ENCODE results near the gene RTN4R.

RTN4R gene

DNA sequence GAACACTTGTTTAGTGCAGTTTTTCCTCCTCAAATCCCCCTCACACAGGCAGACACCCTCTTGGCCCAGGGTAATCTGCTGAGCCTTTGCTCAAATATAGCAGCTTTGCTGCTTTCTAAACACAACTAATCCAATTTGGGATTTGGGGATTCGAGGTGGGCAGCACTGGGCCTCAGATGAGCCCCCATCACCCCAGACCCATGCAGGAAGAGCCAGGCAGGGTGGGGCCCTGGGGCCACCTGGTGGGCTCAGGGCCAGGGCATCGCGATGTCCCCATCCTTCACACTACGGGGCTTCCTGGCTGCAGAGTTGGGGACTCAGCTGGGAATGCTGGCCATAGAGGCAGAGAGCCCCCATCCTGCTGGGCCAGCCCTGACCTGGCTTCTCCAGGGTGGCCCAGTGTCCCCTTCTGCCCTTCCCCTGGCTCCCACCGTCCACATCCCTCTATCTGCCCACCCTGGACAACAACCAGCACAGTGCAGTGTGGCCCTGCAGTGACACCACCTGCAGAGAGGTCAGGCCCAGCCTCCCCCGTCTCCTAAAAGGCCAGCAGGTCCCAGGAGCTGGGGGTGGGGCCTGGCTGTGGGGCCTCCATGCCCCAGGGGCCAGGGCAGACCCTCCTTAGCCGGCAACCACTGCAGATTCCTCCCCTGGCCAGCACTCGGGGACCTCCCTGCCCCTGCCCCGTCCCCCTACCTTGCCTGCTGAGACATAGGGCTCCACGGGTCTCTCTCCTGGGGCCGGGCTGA is 60.7 kb downstream of the RTN4R start:
- no peak for TF ChIP-seq TAF1 (IDR thresholded peaks at IDR 0.05; ENCODE audit: borderline replicate concordance, insufficient read depth, low read length)
- TF ChIP-seq FOXP2 (optimal IDR thresholded peaks at IDR 0.05; ENCODE audit: borderline replicate concordance, extremely low read depth, extremely low read length, insufficient read depth), result no peak
- TF ChIP-seq SIN3A (IDR thresholded peaks at IDR 0.05; ENCODE audit: borderline replicate concordance, insufficient read depth, low read length), result no peak
- no peak for TF ChIP-seq POLR2AphosphoS5 (IDR thresholded peaks at IDR 0.05; ENCODE audit: low read depth, low read length)
- TF ChIP-seq, protein P1, sequence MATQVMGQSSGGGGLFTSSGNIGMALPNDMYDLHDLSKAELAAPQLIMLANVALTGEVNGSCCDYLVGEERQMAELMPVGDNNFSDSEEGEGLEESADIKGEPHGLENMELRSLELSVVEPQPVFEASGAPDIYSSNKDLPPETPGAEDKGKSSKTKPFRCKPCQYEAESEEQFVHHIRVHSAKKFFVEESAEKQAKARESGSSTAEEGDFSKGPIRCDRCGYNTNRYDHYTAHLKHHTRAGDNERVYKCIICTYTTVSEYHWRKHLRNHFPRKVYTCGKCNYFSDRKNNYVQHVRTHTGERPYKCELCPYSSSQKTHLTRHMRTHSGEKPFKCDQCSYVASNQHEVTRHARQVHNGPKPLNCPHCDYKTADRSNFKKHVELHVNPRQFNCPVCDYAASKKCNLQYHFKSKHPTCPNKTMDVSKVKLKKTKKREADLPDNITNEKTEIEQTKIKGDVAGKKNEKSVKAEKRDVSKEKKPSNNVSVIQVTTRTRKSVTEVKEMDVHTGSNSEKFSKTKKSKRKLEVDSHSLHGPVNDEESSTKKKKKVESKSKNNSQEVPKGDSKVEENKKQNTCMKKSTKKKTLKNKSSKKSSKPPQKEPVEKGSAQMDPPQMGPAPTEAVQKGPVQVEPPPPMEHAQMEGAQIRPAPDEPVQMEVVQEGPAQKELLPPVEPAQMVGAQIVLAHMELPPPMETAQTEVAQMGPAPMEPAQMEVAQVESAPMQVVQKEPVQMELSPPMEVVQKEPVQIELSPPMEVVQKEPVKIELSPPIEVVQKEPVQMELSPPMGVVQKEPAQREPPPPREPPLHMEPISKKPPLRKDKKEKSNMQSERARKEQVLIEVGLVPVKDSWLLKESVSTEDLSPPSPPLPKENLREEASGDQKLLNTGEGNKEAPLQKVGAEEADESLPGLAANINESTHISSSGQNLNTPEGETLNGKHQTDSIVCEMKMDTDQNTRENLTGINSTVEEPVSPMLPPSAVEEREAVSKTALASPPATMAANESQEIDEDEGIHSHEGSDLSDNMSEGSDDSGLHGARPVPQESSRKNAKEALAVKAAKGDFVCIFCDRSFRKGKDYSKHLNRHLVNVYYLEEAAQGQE (IDR thresholded peaks at IDR 0.05; ENCODE audit: insufficient read depth in 1 of 2, low read depth in 2 of 2, low read length in 2 of 2), result no peak

DNA sequence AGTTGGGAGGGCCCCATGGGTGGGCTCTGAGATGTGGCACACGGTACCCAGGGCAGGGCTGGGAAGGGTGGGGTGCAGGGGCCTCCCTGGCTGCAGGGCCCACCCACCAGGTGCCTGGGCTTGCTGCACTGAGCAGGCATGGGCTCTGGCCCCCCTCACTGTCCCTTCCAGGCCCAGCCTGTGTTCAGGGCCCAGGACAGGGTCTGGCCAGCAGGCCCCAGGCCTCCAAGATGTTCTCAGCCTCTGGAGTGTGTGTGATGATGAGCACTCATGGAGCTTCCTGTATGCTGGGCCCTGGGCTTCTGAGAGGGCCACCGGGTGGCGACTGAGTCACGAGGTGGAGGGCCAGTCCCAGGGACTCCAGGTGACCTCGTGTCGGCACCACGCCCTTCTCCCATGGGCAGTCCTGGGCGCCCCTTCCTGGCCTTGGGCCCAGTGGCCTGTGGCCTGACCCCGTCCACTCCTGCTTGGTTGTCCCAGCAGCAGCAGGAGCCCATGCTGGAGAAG is 61.4 kb downstream of the RTN4R start:
- TF ChIP-seq, protein P1 (IDR thresholded peaks at IDR 0.05; ENCODE audit: insufficient read depth in 1 of 2, low read depth in 2 of 2, low read length in 2 of 2), result no peak
- TF ChIP-seq TAF1 (IDR thresholded peaks at IDR 0.05; ENCODE audit: borderline replicate concordance, insufficient read depth, low read length) (no peak), SIN3A (IDR thresholded peaks at IDR 0.05; ENCODE audit: borderline replicate concordance, insufficient read depth, low read length) (no peak), POLR2AphosphoS5 (IDR thresholded peaks at IDR 0.05; ENCODE audit: low read depth, low read length) (no peak), FOXP2 (optimal IDR thresholded peaks at IDR 0.05; ENCODE audit: borderline replicate concordance, extremely low read depth, extremely low read length, insufficient read depth) (no peak)

DNA sequence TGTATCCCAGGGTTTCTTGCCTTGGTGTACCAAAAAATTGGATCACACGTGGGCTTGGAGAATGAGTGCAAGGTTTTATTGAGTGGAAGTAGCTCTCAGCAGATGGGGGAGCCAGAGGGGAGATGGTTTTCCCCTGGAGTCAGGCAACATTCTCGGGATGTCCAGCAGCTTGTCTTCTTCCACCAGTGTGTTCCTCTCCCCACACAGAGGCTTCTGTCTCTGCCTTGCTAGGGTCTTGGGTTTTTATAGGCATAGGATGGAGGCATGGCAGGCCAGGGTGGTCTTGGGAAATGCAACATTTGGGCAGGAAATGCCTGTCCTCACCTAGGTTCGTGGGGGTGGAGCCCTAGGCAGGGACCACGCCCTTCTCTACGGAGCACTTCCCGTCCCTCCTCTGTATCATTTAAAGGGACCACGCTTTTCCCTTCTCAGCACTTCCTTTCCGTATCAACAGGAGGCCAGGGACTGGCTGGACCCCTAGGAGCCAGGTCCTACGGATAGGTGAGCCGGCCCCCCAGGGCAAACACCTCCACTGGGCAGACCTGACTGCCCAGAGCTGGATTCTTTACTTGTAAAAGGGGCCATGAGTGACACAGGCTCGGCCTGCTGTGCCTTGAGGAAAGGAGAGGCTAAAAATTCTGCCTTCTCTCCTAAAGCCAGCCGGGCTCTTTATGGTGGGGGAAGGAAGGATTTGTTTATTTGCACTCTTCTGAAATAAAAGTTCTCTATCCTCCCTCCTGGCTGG is 62.0 kb downstream of the RTN4R start:
- TF ChIP-seq POLR2AphosphoS5 (IDR thresholded peaks at IDR 0.05; ENCODE audit: low read depth, low read length), result peak; percentile 49; the same call in 1 of the 2 replicates
- TF ChIP-seq, protein P1 (IDR thresholded peaks at IDR 0.05; ENCODE audit: insufficient read depth in 1 of 2, low read depth in 2 of 2, low read length in 2 of 2), result no peak

DNA sequence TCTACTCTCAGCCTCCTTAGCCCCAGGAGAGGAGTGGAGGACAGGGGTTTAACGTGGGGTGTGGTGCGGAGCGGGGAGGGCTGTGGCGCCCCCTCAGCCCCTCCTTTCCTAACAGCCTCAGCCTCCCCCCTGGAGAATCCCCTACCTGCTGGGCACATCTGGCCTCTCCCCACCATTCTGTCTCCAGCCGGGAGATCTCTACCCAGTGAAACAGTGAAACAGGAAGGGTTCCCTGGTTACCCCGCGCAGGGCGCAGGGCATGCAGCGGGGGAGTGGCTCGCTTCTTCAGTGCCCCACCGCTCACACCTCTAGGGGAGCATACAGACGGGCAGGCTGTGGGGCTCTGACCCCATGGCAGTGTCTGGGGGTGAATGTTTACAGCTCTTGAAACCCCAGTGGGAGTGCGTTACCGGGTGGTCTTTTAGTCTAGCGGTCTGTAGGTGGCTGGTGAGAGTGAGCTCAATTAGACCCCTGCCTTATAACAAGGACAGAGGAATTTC is 62.6 kb downstream of the RTN4R start:
- no peak for TF ChIP-seq POLR2AphosphoS5 (IDR thresholded peaks at IDR 0.05; ENCODE audit: low read depth, low read length)
- no peak for TF ChIP-seq FOXP2 (optimal IDR thresholded peaks at IDR 0.05; ENCODE audit: borderline replicate concordance, extremely low read depth, extremely low read length, insufficient read depth)
- TF ChIP-seq, protein P1 (IDR thresholded peaks at IDR 0.05; ENCODE audit: insufficient read depth in 1 of 2, low read depth in 2 of 2, low read length in 2 of 2), result no peak
- no peak for TF ChIP-seq SIN3A (IDR thresholded peaks at IDR 0.05; ENCODE audit: borderline replicate concordance, insufficient read depth, low read length)
- no peak for TF ChIP-seq TAF1 (IDR thresholded peaks at IDR 0.05; ENCODE audit: borderline replicate concordance, insufficient read depth, low read length)

All from PFSK-1 (cell line).